GM12878 (cell line): ENCODE measurements around the gene MFSD12. TPM values are rescaled to one million over a fixed set of nuclear protein-coding genes. Genes with fewer than 3 reads are reported as not detected.

ENCODE experiments used
- ATAC-seq: fragments of 200-7000 bp; cut with Tn5 transposase; 3 replicates; pipeline ENCODE4 v1.9.1; 2020; ENCODE audit warnings: mild to moderate bottlenecking, moderate library complexity
- BruUV-seq: library from RNA; stranded (reverse); fragments of 400-500 nt; replicated peaks from 2 replicates; lab custom pipeline; 2021; lab: Mats Ljungman, UMichigan
- CTCF ChIA-PET: fragments of 300-600 bp; sonication (Branson Sonifier 250); formaldehyde crosslinking; extraction: SDS; loops from one replicate; lab custom pipeline; 2021; ENCODE audit warnings: inconsistent platforms; lab: Yijun Ruan, JAX
- POLR2A ChIA-PET: fragments of 350-600 bp; formaldehyde crosslinking; extraction: SDS; loops from one replicate; lab custom pipeline; 2021; ENCODE audit warnings: inconsistent platforms; lab: Charles Lee
- RAD21 ChIA-PET: fragments of 300-600 bp; sonication (Branson Sonifier 250); formaldehyde crosslinking; loops from one replicate; lab custom pipeline; 2023; ENCODE audit warnings: antibody characterized with exemption; ENCODE audit not compliant: unreplicated experiment; lab: Charles Lee
- SMC1A ChIA-PET: fragments of 300-600 bp; sonication (Branson Sonifier 250); formaldehyde crosslinking; loops from one replicate; lab custom pipeline; 2023; ENCODE audit not compliant: unreplicated experiment, uncharacterized antibody; lab: Charles Lee
- DNase-seq: peaks from one replicate; pipeline ENCODE4 v3.0.0-alpha.2; 2011; ENCODE audit warnings: low read depth, low spot score
- FAIRE-seq: peaks from 3 replicates; lab custom pipeline; 2011; peaks lifted over from hg19 to GRCh38; lab: Jason Lieb, UNC
- H2AFZ ChIP-seq: 2 replicates; pipeline ENCODE4 v1.6.0; 2011; ENCODE audit warnings: low read depth, low read length, control low read depth; ENCODE audit not compliant: control insufficient read depth
- H3K27ac ChIP-seq: 2 replicates; pipeline ENCODE4 v1.5.1; 2011; ENCODE audit warnings: control low read depth; ENCODE audit not compliant: control insufficient read depth, insufficient read depth
- H3K27me3 ChIP-seq, 2 experiments: replicated peaks in 1 of 2; 2 replicates each; pipeline versions ENCODE4 v1.6.0 to v1.6.1; 2011; ENCODE audit warnings: low read length in 1 of 2; ENCODE audit not compliant: control insufficient read depth in 2 of 2, insufficient read depth in 2 of 2
- H3K36me3 ChIP-seq, 2 experiments: 2 replicates each; pipeline ENCODE4 v1.5.1; 2011; ENCODE audit warnings: low read length in 1 of 2; ENCODE audit not compliant: control insufficient read depth in 2 of 2, insufficient read depth in 2 of 2
- H3K4me1 ChIP-seq: 2 replicates; pipeline ENCODE4 v1.6.1; 2011; ENCODE audit warnings: mild to moderate bottlenecking, low read length, moderate library complexity, mixed read lengths; ENCODE audit not compliant: control insufficient read depth, insufficient read depth
- H3K4me2 ChIP-seq: 2 replicates; pipeline ENCODE4 v1.6.0; 2011; ENCODE audit warnings: control low read depth; ENCODE audit not compliant: control insufficient read depth, insufficient read depth
- H3K4me3 ChIP-seq: fragments of 200-600 bp; sonication (generic); 2 replicates; pipeline ENCODE4 v1.5.1; 2016
- H3K79me2 ChIP-seq: 2 replicates; pipeline ENCODE4 v1.6.0; 2011; ENCODE audit warnings: low read length; ENCODE audit not compliant: control insufficient read depth, insufficient read depth
- H3K9ac ChIP-seq: 2 replicates; pipeline ENCODE4 v1.8.0; 2011; ENCODE audit warnings: low read length, control low read depth, mixed read lengths; ENCODE audit not compliant: control insufficient read depth, insufficient read depth
- H3K9me3 ChIP-seq: replicated peaks from 3 replicates; pipeline ENCODE4 v1.5.1; 2011; ENCODE audit warnings: mild to moderate bottlenecking, low read length; ENCODE audit not compliant: control insufficient read depth, insufficient read depth
- H4K20me1 ChIP-seq: 2 replicates; pipeline ENCODE4 v1.6.0; 2011; ENCODE audit not compliant: control insufficient read depth, insufficient read depth
- ASH2L ChIP-seq: fragments of 300-600, 200-600 bp; sonication (generic); IDR thresholded peaks from 2 replicates; pipeline ENCODE4 v1.6.1; 2017; ENCODE audit warnings: low read depth, mild to moderate bottlenecking, borderline replicate concordance
- CREM ChIP-seq: IDR thresholded peaks from 2 replicates; pipeline ENCODE4 v1.6.1; 2014; ENCODE audit warnings: antibody characterized with exemption, low read depth
- DPF2 ChIP-seq: fragments of 450-650 bp; IDR thresholded peaks from 2 replicates; pipeline ENCODE4 v1.6.1; 2017; ENCODE audit warnings: mild to moderate bottlenecking
- EP300 ChIP-seq, 2 experiments: fragments of 150-350 bp in 1 of 2; IDR thresholded peaks; 2 replicates each; pipeline ENCODE4 v1.6.1; 2011 to 2012; ENCODE audit warnings: low read depth in 2 of 2, low read length in 2 of 2, borderline replicate concordance in 1 of 2, improper control_type of control experiment in 1 of 2, inconsistent platforms in 1 of 2; ENCODE audit not compliant: control insufficient read depth in 1 of 2
- ESRRA ChIP-seq: IDR thresholded peaks from 2 replicates; pipeline ENCODE4 v1.6.1; 2012; ENCODE audit warnings: mild to moderate bottlenecking, low read length, improper control_type of control experiment
- ETV6 ChIP-seq, 2 experiments: fragments of 450-650 bp in 1 of 2; IDR thresholded peaks in 1 of 2; conservative IDR thresholded peaks in 1 of 2; 2 replicates each; pipeline ENCODE4 v1.6.1; 2014; ENCODE audit warnings: antibody characterized with exemption in 1 of 2, borderline replicate concordance in 1 of 2, low read depth in 1 of 2, mild to moderate bottlenecking in 1 of 2, moderate library complexity in 1 of 2
- NFYB ChIP-seq: IDR thresholded peaks from 2 replicates; pipeline ENCODE4 v1.6.1; 2011; ENCODE audit warnings: low read depth, mild to moderate bottlenecking, low read length, improper control_type of control experiment, moderate library complexity; ENCODE audit not compliant: insufficient read depth
- NRF1 ChIP-seq: conservative IDR thresholded peaks from 2 replicates; pipeline ENCODE4 v1.6.1; 2011; ENCODE audit warnings: mild to moderate bottlenecking, low read depth, low read length, improper control_type of control experiment
- PAX8 ChIP-seq: fragments of 450-650 bp; IDR thresholded peaks from 2 replicates; pipeline ENCODE4 v1.6.1; 2017; ENCODE audit warnings: mild to moderate bottlenecking, moderate library complexity
- RFX5 ChIP-seq: IDR thresholded peaks from 2 replicates; pipeline ENCODE4 v1.6.1; 2011; ENCODE audit warnings: low read depth, low read length, improper control_type of control experiment
- TBL1XR1 ChIP-seq: IDR thresholded peaks from 2 replicates; pipeline ENCODE4 v1.6.1; 2012; ENCODE audit warnings: low read depth, low read length, improper control_type of control experiment
- TCF12 ChIP-seq: IDR thresholded peaks from 2 replicates; pipeline ENCODE4 v1.6.1; 2011; ENCODE audit warnings: low read depth, mild to moderate bottlenecking, low read length
- WGBS: methylation state at CpG from one replicate; pipeline ENCODE4 v1.1.6; 2016; ENCODE audit warnings: low lambda C conversion rate; ENCODE audit not compliant: insufficient replicate concordance, insufficient coverage; ENCODE audit errors: missing lambda C conversion rate; 5-methylcytosine and 5-hydroxymethylcytosine counted together
- in situ Hi-C: fragments of 300-500 bp; cut with MboI; formaldehyde crosslinking; loops from 9 replicates; pipeline ENCODE4 v1.14.3; 2018; ENCODE audit warnings: mixed read lengths
- intact Hi-C: fragments of 100-400 bp; cut with micrococcal nuclease; formaldehyde crosslinking; loops from one replicate; pipeline ENCODE4 v1.14.2; 2022; ENCODE audit not compliant: unreplicated experiment
- polyA plus RNA-seq, 11 experiments: library from polyadenylated mRNA; depleted of rRNA in 4 of 11; unstranded in 6 of 11; stranded (reverse) in 5 of 11; fragments of >200 nt; fragmentation: Nextera tagmentation in 4 of 11; fragmentation: Illumina TruSeq in 1 of 11; extraction: Ambion mirVana in 4 of 11; extraction: Trizol in 1 of 11; gene quantifications; 1 replicate in 1 of 11; 2 replicates in 10 of 11; pipeline versions ENCODE4 v1.2.1 to v1.2.3, GENCODE V29; 2011 to 2016; ENCODE audit warnings: inconsistent platforms in 2 of 11, missing spikeins in 2 of 11, low read depth in 1 of 11
- total RNA-seq, 4 experiments: library from RNA; depleted of rRNA in 3 of 4; stranded (reverse); fragments of >200 nt in 3 of 4; fragmentation: Illumina TruSeq in 1 of 4; extraction: Trizol in 1 of 4; gene quantifications; 2 replicates each; pipeline versions ENCODE4 v1.2.1 to v1.2.3, GENCODE V29; 2013 to 2021
- TF ChIP-seq, protein P1 (sequence below): IDR thresholded peaks from 2 replicates; pipeline ENCODE4 v1.6.1; 2012; ENCODE audit warnings: low read depth, low read length, improper control_type of control experiment
- TF ChIP-seq, protein P2 (sequence below): IDR thresholded peaks from 2 replicates; pipeline ENCODE4 v1.6.1; 2012; ENCODE audit warnings: mild to moderate bottlenecking, low read depth, low read length

Gene MFSD12
- total and polyA plus RNA-seq, 10 of the 15 experiments (the other 5 are each of a cell fraction or from before 2014, with no cell fraction given) = 0.58 to 65.9 (median 16.8) TPM

GRCh38 chr19:3591876-3592613 is 34.7 kb upstream of the MFSD12 start (continued):
- no peak for TF ChIP-seq RFX5
- no peak for TF ChIP-seq ETV6 (conservative IDR thresholded peaks at IDR 0.05 in 1 of 2, IDR thresholded peaks at IDR 0.05 in 1 of 2; ENCODE audit: borderline replicate concordance in 1 of 2, low read depth in 1 of 2)
- TF ChIP-seq DPF2 = no peak
- TF ChIP-seq, all 136 proteins: peak for 0

DNA sequence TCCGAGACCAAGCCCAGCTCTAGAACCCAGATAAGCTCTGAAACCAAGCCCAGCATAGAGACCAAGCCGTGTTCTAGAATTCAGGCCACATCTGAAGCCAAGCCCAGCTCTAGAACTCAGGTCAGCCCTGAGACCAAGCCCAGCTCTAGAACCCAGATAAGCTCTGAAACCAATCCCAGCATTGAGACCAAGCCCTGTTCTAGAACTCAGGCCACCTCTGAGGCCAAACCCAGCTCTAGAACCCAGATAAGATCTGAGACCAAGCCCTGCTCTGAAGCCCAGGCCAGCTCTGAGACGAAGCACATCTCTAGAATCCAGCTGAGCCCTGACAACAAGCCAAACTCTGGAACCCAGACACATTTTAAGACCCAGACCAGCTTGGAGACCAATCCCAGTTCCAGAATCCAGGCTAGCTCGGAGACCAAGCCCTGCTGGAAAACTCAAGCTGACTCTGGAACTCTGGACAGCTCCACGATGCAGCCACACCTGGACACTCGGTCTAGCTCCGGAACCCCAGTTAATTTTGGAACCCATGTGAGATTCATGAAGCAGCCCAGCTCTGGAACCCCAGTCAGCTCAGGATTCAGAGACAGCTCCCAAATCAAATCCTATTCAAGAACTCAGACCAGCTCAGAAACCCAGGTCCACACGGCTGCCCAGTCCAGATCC is 33.7 kb upstream of the MFSD12 start:
- WGBS = 30% methylated on average over 8 of the region's 8 CpGs
- H3K4me1 ChIP-seq = no peaks in the 10 kb centered on the region
- H3K79me2 ChIP-seq = no peaks in the 10 kb centered on the region
- ChIA-PET SMC1A (interaction anchor here (0.7 to 1.0 kb wide), 2 partner anchors 17 to 45 kb away, joined by 3 read pairs; no protein-coding TSS in a partner anchor), RAD21 (no interaction called here), POLR2A (interaction anchor here (0.5 to 1.0 kb wide), 3 partner anchors 14 to 36 kb away, joined by 3 to 5 read pairs (median 3); no protein-coding TSS in a partner anchor), CTCF (interaction anchor here (0.9 to 1.9 kb wide), 9 partner anchors 10 to 266 kb away, joined by 3 to 7 read pairs (median 4); no protein-coding TSS in a partner anchor)
- H3K27ac ChIP-seq = no peak overlapping the region
- intact Hi-C loops (no loop called here), in situ Hi-C loops (no loop called here)
- no peak overlapping the region for H3K4me3 ChIP-seq
- no peaks in the 10 kb centered on the region for H3K36me3 ChIP-seq
- TF ChIP-seq TBL1XR1 (no peak), CREM (no peak), NRF1 (no peak), TCF12 (no peak), ESRRA (no peak), EP300 (IDR thresholded peaks at IDR 0.05; ENCODE audit: borderline replicate concordance in 1 of 2, control insufficient read depth in 1 of 2, low read depth in 2 of 2, low read length in 2 of 2) (no peak), ASH2L (no peak), NFYB (no peak), PAX8 (no peak)
- TF ChIP-seq, protein P1, sequence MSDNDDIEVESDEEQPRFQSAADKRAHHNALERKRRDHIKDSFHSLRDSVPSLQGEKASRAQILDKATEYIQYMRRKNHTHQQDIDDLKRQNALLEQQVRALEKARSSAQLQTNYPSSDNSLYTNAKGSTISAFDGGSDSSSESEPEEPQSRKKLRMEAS = no peak
- TF ChIP-seq, protein P2, sequence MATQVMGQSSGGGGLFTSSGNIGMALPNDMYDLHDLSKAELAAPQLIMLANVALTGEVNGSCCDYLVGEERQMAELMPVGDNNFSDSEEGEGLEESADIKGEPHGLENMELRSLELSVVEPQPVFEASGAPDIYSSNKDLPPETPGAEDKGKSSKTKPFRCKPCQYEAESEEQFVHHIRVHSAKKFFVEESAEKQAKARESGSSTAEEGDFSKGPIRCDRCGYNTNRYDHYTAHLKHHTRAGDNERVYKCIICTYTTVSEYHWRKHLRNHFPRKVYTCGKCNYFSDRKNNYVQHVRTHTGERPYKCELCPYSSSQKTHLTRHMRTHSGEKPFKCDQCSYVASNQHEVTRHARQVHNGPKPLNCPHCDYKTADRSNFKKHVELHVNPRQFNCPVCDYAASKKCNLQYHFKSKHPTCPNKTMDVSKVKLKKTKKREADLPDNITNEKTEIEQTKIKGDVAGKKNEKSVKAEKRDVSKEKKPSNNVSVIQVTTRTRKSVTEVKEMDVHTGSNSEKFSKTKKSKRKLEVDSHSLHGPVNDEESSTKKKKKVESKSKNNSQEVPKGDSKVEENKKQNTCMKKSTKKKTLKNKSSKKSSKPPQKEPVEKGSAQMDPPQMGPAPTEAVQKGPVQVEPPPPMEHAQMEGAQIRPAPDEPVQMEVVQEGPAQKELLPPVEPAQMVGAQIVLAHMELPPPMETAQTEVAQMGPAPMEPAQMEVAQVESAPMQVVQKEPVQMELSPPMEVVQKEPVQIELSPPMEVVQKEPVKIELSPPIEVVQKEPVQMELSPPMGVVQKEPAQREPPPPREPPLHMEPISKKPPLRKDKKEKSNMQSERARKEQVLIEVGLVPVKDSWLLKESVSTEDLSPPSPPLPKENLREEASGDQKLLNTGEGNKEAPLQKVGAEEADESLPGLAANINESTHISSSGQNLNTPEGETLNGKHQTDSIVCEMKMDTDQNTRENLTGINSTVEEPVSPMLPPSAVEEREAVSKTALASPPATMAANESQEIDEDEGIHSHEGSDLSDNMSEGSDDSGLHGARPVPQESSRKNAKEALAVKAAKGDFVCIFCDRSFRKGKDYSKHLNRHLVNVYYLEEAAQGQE = no peak
- H3K9me3 ChIP-seq = peaks cover 2% of the 10 kb centered on the region; the same call in 1 of the 3 replicates
- no peak overlapping the region for H2AFZ ChIP-seq
- no peaks in the 10 kb centered on the region for H4K20me1 ChIP-seq
- no TSS peak for BruUV-seq
- no peak overlapping the region for H3K9ac ChIP-seq
- H3K4me2 ChIP-seq = no peak overlapping the region
- FAIRE-seq (no peak), DNase-seq (no peak), ATAC-seq (no peak)
- no peaks in the 10 kb centered on the region for H3K27me3 ChIP-seq
